GM18873 (cell line): ENCODE measurements around the gene FGF9.

Experiments
- ATAC-seq: cut with Tn5 transposase; IDR thresholded peaks from one replicate; pipeline ENCODE4 v1.9.1; 2021; ENCODE audit warnings: mild to moderate bottlenecking, moderate library complexity, moderate number of reproducible peaks; ENCODE audit not compliant: unreplicated experiment, low FRiP score

The FGF9 gene

DNA sequence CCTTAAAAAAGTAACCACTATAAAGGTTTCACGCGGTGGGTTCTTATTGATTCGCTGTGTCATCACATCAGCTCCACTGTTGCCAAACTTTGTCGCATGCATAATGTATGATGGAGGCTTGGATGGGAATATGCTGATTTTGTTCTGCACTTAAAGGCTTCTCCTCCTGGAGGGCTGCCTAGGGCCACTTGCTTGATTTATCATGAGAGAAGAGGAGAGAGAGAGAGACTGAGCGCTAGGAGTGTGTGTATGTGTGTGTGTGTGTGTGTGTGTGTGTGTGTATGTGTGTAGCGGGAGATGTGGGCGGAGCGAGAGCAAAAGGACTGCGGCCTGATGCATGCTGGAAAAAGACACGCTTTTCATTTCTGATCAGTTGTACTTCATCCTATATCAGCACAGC is 30.6 kb downstream of the FGF9 start:
- no peak for ATAC-seq

DNA sequence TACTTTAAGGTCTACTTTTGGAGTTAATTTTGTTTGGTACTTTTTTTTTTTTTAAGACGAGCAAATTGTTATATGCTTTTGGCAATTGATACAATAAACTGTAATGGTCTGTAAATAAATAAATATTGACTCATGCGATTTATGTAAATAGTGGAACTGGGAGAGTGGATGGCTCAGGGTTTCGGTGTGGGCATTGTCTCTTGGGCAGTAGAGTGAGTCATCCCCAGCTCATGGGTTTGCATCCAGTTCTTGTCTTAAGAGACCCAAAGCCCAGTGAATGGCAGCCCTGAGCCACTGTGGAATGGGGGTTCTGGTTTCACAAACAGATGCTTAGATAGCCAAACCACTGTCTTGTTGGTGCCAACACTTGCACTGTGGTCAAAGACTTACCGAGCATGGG is 33.0 kb downstream of the FGF9 start:
- no peak for ATAC-seq

DNA sequence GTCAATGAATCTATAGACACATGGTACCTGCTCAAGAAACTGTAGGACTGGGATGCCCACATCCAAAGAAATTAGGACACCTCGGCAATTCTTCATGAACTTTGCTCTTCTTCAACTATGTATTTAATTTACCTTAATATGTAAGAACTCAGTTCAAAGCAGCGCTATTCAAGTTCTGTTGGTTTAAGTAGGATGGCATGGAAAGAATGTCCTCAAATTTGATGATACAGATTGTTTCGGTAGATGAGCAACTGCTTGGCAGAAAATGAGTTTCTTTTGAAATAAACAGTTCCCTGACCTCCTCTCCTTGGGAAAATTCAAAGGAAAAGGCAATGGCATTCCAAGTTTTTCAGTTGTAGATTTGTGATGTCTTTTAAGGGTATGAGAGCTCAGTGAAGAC is 36.7 kb downstream of the FGF9 start:
- ATAC-seq, result no peak

DNA sequence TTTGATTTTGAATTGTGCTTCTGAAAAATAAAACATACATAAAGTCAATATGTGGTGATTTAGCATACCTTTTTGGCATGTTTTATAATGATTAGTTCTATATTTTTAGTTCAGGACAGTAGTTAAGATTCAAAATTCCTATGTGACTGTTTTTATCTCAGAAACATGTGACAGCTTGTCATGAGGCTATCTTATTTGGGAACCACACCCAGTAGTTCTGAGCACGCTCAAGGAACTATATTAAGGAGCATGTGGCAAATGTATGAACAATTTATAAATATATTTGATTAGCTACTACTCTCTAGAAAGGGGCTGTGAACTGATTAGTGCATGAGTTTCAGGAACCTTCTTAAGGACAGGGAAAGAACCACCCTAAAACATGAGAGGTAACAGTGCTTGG is 38.8 kb downstream of the FGF9 start:
- no peak for ATAC-seq

DNA sequence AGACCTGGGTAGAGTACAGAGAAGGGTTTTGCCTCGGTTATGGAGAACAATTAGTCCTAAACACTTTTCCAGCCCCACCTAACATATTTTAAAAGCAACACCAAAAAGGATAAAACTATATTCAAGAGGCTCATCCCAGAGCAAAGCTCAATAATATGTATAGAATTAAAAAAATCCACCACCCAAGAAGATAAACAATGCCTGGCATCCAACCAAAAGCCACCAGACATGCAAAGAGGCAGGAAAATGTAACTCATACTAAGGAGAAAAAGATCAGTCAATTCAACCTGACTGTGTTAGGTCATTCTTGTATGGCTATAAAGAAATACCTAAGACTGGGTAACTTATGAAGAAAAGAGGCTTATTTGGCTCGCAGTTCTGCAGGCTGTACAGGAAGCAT is 39.3 kb downstream of the FGF9 start:
- no peak for ATAC-seq

DNA sequence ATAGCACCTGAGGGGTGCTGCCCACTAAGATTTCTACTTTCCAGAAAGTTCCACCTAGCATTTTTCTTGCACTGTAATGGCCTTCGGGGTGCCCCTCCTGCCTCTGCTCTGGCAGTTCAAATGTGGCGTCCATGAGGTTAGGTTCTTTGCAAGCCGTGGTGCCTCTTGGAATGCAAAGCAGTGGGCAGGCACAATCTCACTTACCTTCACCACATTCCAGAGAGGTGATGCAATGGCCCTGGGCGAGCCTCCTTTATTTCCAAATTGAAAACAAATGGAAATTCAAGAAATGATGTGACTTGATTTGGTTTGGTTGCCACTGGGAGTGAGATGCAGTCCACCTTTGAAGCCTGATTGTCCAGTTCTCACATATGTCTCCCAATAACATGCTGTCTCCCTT is 46.9 kb downstream of the FGF9 start:
- no peak for ATAC-seq

DNA sequence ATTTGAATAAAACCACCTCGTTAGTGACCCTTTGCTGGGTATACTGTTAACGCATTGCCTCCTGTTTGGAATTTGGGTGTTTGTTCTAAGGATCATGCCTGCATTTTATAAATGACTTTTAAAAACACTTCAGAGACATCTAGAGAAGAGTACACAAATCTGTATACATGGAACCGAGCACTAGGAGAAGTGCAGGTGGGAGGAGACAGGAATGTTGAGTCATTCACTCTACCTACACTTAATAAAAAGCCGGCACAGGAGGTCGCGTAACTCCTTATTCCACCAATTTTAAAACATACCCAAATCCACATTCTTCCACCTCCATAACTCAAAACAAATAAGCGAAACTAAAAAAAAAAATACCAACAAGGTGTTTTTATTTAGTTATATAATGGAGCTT is 48.6 kb downstream of the FGF9 start:
- no peak for ATAC-seq

DNA sequence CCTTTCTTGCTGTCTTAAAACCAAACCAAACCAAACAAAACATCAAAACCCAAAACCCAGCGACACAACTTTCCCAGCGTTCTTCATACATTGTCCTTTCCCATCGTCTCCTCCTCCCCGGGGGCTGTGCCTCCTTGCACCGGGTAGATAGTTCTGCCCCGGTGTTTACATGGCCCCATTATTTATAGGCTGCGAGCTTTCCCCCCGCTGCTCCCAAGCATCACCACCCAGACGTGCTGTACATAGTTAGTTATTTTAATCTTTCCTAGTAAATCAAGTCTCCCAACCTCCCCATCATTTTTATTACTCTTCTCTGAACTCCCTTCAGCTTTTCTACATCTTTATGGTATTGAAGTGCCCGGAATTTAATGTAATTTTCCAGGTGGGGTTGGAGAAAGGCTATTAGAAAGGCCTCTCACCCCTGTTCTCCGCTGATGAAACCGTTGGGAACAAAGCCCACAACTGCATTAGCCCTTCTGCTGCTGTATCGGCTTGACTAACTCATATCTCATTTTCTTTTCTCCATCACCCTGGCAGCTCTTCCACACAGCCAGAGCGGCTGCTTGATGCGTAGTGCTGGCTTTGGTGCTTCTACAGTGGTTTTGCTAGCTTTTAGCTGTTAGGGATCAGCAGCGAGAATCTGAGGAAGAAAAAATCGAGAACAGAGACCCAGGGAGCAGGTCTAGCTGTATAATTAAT is 53.1 kb downstream of the FGF9 start:
- no peak for ATAC-seq

DNA sequence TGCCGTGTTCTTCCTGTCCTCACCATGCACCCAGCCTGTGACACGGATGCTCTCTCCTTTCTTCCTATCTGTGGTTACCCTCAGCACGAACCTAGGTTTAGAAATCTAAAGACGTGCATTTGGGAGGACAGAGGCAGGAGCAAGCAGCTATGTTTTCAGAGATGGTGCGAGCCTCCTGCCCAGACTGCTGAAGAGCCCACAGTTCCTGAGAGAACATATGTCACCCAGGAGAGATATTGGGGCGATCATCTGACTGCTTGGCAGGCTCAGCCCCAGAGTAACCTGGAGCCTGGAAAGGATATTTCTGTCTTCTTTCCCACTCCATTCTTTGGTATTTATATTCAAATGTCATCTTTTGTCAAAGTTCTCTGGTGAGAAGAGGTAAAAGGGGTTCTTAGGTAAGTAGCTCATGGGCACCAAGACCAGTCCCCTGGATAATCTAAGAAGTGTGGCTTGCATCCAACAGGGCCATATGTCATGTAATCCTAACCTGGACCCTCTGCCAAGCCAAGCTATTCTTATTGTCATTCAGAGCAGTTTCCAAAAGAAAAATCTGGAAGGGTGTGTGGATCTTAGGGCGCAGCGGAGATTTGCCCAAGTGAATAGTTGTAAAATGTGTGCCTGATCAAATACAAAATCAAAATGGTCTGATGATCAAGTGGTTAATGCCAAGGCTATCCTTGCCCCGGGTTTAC is 59.5 kb downstream of the FGF9 start:
- no peak for ATAC-seq

DNA sequence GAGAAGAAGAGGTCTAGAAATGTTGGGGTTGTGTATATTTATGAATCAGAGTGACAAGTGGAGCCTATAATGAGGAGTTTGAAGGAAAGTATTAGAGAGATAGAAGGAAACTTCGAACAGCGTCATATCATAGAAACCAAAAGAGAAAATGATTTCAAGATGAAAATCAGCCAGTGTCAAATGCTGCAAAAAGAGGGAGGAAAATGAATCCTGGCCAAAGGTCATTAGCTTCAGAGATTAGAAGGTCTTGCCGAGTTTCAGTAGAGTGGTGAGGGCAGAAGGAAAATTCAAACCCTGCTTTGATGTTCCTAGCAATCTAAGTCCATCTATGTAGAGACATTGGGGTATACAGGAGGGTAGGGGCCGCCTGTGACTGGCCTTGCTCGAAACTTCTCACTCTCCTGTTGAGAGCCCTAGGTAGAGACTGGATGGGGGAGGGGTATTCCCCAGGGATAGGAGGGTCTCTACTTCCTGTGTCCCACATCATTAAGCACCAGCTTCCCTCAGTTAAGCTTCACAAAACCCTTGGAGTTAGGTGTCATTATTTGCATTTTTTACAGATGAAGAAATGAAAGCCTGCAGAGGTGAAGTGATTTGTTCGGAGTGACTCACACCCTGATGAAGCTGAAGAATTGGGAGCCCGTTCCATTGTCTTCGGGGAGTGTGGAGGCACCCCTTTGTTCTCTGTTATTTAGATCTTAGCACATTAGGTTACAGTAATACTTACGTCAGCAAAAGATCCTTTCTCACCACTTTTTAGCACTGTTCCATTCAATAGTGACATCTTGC is 62.8 kb downstream of the FGF9 start:
- ATAC-seq, result no peak

DNA sequence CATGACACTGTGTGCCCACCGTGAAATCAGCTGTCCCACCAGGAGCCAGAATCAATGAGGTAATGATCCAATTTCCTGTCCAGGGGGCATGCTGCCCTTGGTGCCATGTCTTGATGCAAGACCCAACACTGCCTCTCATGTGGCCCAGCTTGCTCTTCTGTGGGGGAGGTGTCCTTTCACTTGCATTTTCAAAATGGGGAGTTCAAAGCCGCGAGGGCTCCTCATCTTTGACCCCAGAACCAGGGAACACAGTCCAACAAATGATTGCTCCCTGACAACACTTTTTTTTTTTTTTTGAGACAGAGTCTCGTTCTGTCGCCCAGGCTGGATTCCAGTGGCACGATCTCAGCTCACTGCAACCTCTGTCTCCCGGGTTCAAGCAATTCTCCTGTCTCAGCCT is 64.1 kb downstream of the FGF9 start:
- no peak for ATAC-seq

DNA sequence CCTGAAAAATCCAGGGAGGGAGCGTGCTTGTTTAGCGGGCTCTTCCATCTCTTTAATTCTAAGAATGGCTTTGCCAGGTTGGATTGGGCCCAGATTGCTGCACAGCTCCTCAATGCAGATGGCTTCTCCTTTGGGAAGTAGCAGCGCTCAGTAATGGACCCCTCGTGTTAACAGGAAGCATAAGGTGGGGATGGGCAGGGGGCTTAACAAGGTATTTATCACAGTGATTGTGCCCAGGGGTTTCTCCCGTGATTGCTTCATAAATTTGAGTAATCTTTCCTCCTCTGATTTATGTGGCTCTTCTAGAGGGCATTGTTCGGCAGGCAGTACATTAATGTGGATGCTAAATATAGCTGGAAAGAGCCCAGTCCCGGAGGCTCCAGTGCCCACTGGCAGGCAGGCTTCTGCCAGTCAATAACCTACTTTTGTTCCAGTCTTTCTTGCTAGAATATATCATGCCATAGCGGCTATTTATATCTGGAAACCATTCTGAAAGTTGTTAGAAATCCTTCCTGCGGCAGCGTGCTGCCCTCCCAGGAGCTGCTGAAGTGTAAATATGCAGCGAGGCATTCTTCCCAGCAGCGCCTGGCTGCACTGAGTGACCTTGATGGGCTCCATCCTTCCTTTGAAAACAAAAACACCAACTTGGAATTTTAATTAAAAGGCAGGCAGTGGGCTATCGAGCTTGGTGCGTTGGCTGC is 65.0 kb downstream of the FGF9 start:
- ATAC-seq, result no peak

DNA sequence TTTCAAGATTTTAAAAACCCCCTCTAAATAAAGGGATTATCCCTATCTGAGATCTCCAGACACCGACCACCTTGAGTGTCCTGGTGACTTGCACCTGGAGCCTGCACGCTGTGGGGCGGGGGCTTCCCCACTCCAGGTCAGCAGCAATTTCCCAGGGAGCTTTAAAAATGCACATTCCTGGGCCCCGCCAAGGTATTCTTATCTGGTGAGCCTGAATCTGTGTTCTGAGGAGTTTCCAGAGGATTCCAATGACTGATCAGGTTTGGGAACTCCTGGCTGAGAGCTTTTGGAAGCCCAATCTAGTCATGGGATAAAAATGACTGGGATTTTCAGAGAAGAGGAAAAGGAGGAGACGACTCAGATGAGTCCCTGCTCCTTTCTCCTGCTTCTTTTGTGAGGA is 66.1 kb downstream of the FGF9 start:
- no peak for ATAC-seq

DNA sequence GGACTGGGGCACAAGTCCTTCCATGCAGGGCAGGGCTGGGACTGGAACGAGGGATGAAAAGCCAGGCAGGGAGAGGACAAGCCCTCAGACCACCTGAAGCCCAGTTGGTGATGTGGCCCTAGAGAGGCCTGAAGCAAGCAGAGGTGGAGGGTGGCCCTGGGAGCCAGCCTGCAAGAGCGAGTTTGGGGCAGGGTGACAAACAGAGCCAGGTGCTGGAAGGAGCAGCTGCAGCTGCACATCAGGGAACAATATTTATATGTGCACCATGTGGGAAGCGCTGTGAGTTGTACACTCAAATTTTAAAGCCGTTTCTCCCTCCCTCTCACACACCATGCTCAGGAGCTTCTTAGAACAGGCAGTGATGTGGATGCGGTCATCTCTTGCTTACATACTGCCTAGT is 67.8 kb downstream of the FGF9 start:
- no peak for ATAC-seq

DNA sequence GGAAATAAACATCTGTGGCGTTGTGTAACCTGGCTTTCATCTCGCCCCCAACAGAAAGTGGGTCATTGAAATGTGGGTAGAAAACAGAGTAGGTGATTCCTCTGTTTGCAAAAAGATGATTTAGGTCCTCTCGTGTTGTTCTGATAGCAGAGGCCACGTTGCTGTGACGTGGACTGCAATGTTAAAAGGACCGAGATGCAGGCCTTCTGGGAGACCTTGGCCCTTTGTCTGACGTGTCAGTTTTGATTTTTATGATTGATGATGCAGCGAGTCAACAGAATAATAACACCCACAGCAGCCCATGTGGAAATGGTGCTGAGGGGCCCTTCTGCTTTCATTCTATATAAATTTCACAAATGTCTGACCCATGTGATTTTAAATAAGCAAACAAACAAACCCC is 68.9 kb downstream of the FGF9 start:
- ATAC-seq, result no peak

DNA sequence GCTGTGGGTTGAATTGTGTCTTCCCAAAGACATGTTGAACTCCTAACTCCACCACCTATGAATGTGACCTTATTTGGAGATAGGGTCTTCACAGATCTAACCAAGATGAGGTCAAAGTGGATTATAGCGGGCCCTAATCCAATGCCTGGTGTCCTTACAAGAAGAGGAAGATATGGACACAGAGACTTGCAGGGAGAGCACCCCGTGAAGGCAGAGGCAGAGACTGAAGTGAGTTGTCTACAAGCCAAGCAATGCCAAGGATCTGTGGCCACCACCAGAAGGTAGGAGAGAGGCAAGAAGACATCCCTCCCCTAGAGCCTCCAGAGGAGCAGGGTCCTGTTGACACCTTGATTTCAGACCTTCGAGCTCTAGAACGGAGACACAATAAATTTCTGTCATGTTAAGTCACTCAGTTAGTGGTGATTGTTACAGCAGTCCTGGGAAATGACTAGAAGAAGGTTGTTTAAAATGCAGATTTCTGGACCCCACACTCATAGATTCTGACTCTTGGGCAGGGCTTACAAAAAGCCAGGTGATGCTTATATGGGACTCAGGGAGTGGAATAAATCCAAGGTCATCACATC is 70.6 kb downstream of the FGF9 start:
- ATAC-seq, result no peak

DNA sequence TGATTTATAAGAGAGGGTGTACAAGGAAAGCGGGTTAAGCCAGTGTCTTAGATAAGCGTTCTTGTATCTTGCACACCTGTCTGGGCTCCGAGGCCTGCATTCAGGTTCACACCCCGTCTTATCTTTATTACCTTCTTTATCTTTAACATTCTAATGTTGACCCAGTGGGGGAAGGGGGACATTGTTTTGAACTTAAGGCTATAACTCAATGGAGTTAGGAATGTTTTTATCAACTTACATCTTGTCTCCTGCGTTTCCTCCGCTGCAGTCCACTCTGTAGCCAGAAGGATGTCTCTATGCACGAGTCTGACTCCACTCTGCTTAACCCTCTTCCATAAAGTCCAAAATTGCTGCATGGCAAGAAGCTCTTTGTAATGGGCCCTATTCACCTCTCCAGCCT is 71.2 kb downstream of the FGF9 start:
- ATAC-seq, result no peak

DNA sequence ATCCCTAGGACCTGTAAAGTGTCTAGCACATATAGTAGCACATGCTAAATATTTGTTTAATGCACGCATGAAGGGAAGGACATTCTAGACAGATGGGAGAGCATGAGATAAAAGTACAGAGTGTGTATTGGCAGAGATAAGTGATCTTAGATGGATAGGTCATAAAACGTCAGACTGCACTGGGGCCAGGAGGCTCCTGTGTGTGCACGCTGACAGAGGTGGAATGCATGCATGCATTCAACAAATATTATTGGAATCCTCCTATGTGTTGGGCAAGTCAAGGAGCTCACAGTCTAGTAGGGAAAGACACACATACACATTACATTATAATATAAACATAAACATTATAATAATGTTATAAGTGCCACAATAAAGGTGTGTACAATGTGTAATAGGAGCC is 73.3 kb downstream of the FGF9 start:
- no peak for ATAC-seq

DNA sequence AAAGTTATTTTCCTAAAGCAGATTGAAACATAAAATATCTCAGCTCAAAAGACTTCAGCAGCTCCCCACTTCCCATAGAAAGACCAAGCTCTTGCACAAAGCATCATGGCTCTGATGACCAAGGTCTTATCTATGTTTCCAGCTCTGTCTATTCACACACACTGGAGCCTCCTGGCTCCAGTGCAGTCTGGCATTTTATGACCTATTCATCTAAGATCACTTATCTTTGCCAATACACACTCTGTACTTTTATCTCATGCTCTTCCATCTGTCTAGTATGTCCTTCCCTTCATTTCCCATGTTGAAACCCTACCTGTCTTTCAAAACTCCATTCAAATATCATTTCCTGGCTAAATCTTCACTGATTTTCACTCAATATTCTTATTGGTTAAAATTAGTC is 74.4 kb downstream of the FGF9 start:
- no peak for ATAC-seq

DNA sequence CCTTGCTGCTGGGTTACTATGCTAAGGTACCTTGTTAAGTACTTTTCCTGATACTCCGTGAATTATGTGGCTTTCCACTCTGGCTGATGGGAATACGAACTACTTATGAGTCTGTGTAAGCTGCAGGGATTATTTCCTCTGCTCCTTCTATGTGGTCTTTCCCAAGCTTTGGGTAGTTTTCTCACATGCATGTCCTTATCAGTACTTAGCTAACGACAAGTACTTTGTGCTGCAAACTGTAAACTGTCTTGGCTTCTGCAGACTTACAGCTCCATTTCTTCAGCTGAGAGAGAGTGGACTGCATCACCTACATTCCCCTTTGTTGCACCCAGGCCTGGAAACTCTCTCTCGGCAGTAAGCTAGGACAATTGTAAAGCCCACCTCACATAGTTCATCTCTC is 76.6 kb downstream of the FGF9 start:
- no peak for ATAC-seq

DNA sequence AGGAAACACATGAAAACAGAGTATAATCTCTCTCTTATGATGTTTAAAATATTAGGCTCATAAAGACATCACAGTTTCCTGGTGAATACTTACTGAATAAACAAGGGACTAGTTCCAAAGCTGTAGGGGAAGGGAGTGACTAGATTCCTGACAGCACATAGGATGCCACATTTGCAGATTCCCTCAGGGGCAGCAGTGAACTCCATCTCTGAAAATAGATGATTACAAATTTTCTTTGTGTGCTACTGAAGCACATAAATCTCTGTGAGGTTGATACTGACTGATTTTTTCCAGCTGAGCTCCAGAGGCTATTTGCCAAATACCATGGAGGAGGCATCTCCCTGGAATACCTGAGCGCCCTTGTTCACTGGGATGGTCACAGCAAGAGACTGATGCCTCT is 77.3 kb downstream of the FGF9 start:
- ATAC-seq, result no peak
